ENCODE measurements around the gene SCARB2.

SCARB2 gene

GRCh38 chr4:76198411-76199237 lies 15.0 kb downstream of the SCARB2 start:
- DNase-seq (ENCODE audit: low read depth in 2 of 2): no peak

GRCh38 chr4:76197971-76198410 lies 15.6 kb downstream of the SCARB2 start:
- no peak for DNase-seq (ENCODE audit: low read depth in 2 of 2)

- no peak for DNase-seq (ENCODE audit: low read depth in 2 of 2)
These were observed 16.4 kb downstream of the SCARB2 start for GRCh38 chr4:76197031-76197743.

- DNase-seq (ENCODE audit: low read depth in 2 of 2): no peak
These were observed 17.2 kb downstream of the SCARB2 start for GRCh38 chr4:76196376-76196775.

- DNase-seq (ENCODE audit: low read depth in 2 of 2): no peak
These were observed 18.3 kb downstream of the SCARB2 start for GRCh38 chr4:76195326-76195725.

- no peak for DNase-seq (ENCODE audit: low read depth in 2 of 2)
These were observed 19.3 kb downstream of the SCARB2 start for GRCh38 chr4:76194325-76194724.

GRCh38 chr4:76192236-76192635 lies 21.4 kb downstream of the SCARB2 start:
- no peak for DNase-seq (ENCODE audit: low read depth in 2 of 2)

- no peak for DNase-seq (ENCODE audit: low read depth in 2 of 2)
These were observed 25.1 kb downstream of the SCARB2 start for GRCh38 chr4:76188557-76188956.

GRCh38 chr4:76188149-76188548 lies 25.5 kb downstream of the SCARB2 start:
- DNase-seq (ENCODE audit: low read depth in 2 of 2): no peak

GRCh38 chr4:76187152-76187551 lies 26.5 kb downstream of the SCARB2 start:
- no peak for DNase-seq (ENCODE audit: low read depth in 2 of 2)

GRCh38 chr4:76182463-76182862 lies 31.2 kb downstream of the SCARB2 start:
- DNase-seq (ENCODE audit: low read depth in 2 of 2): no peak

GRCh38 chr4:76179398-76180318 lies 34.0 kb downstream of the SCARB2 start:
- DNase-seq (ENCODE audit: low read depth in 2 of 2): peak; percentile 46 to 71

- DNase-seq (ENCODE audit: low read depth in 2 of 2): no peak
These were observed 35.3 kb downstream of the SCARB2 start for GRCh38 chr4:76178296-76178695.

GRCh38 chr4:76177709-76178108 lies 35.9 kb downstream of the SCARB2 start:
- DNase-seq (ENCODE audit: low read depth in 2 of 2): no peak

GRCh38 chr4:76175336-76175735 lies 38.3 kb downstream of the SCARB2 start:
- no peak for DNase-seq (ENCODE audit: low read depth in 2 of 2)

- DNase-seq (ENCODE audit: low read depth in 2 of 2): no peak
These were observed 39.4 kb downstream of the SCARB2 start for GRCh38 chr4:76174216-76174615.

- no peak for DNase-seq (ENCODE audit: low read depth in 2 of 2)
These were observed 44.9 kb downstream of the SCARB2 start for GRCh38 chr4:76168688-76169087.

- no peak for DNase-seq (ENCODE audit: low read depth in 2 of 2)
These were observed 47.1 kb downstream of the SCARB2 start for GRCh38 chr4:76166480-76166879.

GRCh38 chr4:76160355-76160754 lies 53.3 kb downstream of the SCARB2 start:
- no peak for DNase-seq (ENCODE audit: low read depth in 2 of 2)

GRCh38 chr4:76156635-76157034 lies 57.0 kb downstream of the SCARB2 start:
- no peak for DNase-seq (ENCODE audit: low read depth in 2 of 2)

GRCh38 chr4:76155979-76156378 lies 57.6 kb downstream of the SCARB2 start:
- no peak for DNase-seq (ENCODE audit: low read depth in 2 of 2)

- DNase-seq (ENCODE audit: low read depth in 2 of 2): no peak
These were observed 60.3 kb downstream of the SCARB2 start for GRCh38 chr4:76153356-76153755.

All from stimulated activated CD8-positive, alpha-beta memory T cell treated with anti-CD3 and anti-CD28 coated beads, Interleukin-7, amount 100 ng/mL, for 1 hour (primary cell).